Posterior vena cava (tissue), 2 donors: ENCODE measurements around the gene RAMP1. TPM values are rescaled to one million over a fixed set of nuclear protein-coding genes. Genes with fewer than 3 reads are reported as not detected.

Source experiments
- DNase-seq: peaks from one replicate; pipeline ENCODE4 v3.0.0-alpha.2; 2020; ENCODE audit warnings: low spot score
- intact Hi-C, 2 donors: fragments of 100-400 bp; cut with DNase I; formaldehyde crosslinking; loops; one replicate each; pipeline versions ENCODE4 v1.14.1 to v1.14.2; 2022 to 2023
- total RNA-seq, 2 donors: library from RNA; stranded (reverse); fragmentation: NEBNext Ultra II Directional; extraction: Animal tissue kit (Norgen Biotek cat#: 25700); gene quantifications; one replicate each; pipeline ENCODE4 v1.2.1, GENCODE V29; 2021
- donor health status: DM: yes; HTN: yes; CAD: no.
- donor health status: DM: yes; HTN: yes; CAD: no.

RAMP1 gene
- total RNA-seq, 2 donors from 2014 or later = 114 to 116 TPM

GRCh38 chr2:237909801-237910475, 50.5 kb downstream of the RAMP1 start:
- peak; percentile 58 for DNase-seq

GRCh38 chr2:237910576-237911362, 51.3 kb downstream of the RAMP1 start:
- intact Hi-C loops = no loop called here
- DNase-seq = no peak

More at GRCh38 chr2:237909801-237910475, 50.5 kb downstream of the RAMP1 start:
- intact Hi-C loops = no loop called here

GRCh38 chr2:237911363-237912017, 52.1 kb downstream of the RAMP1 start:
- intact Hi-C loops = no loop called here
- DNase-seq = peak; percentile 73

- DNase-seq = peak; percentile 79
- intact Hi-C loops = no loop called here
Measured at GRCh38 chr2:237912271-237913192, 53.1 kb downstream of the RAMP1 start.

GRCh38 chr2:237913193-237913917, 53.9 kb downstream of the RAMP1 start:
- peak; percentile 74 for DNase-seq
- intact Hi-C loops = no loop called here

- intact Hi-C loops = no loop called here
- peak; percentile 42 for DNase-seq
Measured at GRCh38 chr2:237915576-237915975, 56.2 kb downstream of the RAMP1 start.

- intact Hi-C loops = no loop called here
- DNase-seq = peak; percentile 49
Measured at GRCh38 chr2:237916296-237916695, 56.9 kb downstream of the RAMP1 start.

GRCh38 chr2:237917696-237918374, 58.4 kb downstream of the RAMP1 start:
- intact Hi-C loops = no loop called here

GRCh38 chr2:237919593-237919992, 60.2 kb downstream of the RAMP1 start:
- peak; percentile 65 for DNase-seq

More at GRCh38 chr2:237917696-237918374, 58.4 kb downstream of the RAMP1 start:
- no peak for DNase-seq

GRCh38 chr2:237920673-237921072, 61.2 kb downstream of the RAMP1 start:
- intact Hi-C loops = no loop called here

More at GRCh38 chr2:237919593-237919992, 60.2 kb downstream of the RAMP1 start:
- intact Hi-C loops = no loop called here

GRCh38 chr2:237921967-237922492, 62.6 kb downstream of the RAMP1 start:
- intact Hi-C loops = loop anchor here in 1 of 2 donors (2.0 kb wide), 1 partner anchor 63 kb away; the partner anchor contains the start of gene RAMP1
- DNase-seq = peak; percentile 58

More at GRCh38 chr2:237920673-237921072, 61.2 kb downstream of the RAMP1 start:
- DNase-seq = peak; percentile 52

GRCh38 chr2:237922641-237923361, 63.4 kb downstream of the RAMP1 start:
- DNase-seq = peak; percentile 72

GRCh38 chr2:237923481-237924163, 64.2 kb downstream of the RAMP1 start:
- intact Hi-C loops = loop anchor here in 1 of 2 donors (2.0 kb wide), 1 partner anchor 65 kb away; the partner anchor contains the start of gene RAMP1
- DNase-seq = peak; percentile 95

More at GRCh38 chr2:237922641-237923361, 63.4 kb downstream of the RAMP1 start:
- intact Hi-C loops = loop anchor here in 1 of 2 donors (2.0 kb wide), 1 partner anchor 64 kb away; the partner anchor contains the start of gene RAMP1

GRCh38 chr2:237924164-237924534, 64.7 kb downstream of the RAMP1 start:
- peak; percentile 66 for DNase-seq
- intact Hi-C loops = no loop called here

- intact Hi-C loops = no loop called here
- DNase-seq = peak; percentile 15
Measured at GRCh38 chr2:237927135-237927534, 67.7 kb downstream of the RAMP1 start.

- no peak for DNase-seq
- intact Hi-C loops = no loop called here
Measured at GRCh38 chr2:237927986-237928385, 68.6 kb downstream of the RAMP1 start.
